B cell (primary cell): ENCODE data around the gene TLR4. TPM values are rescaled to one million over a fixed set of nuclear protein-coding genes. Genes with fewer than 3 reads are reported as not detected.

Experiments
- ATAC-seq: fragments of 200-7000 bp; cut with Tn5 transposase; one replicate; pipeline ENCODE4 v1.10.0; 2021; ENCODE audit warnings: low read depth, mild to moderate bottlenecking, moderate number of reproducible peaks, moderate library complexity
- CTCF ChIA-PET: fragments of 350-600 bp; sonication (Branson Sonifier 250); formaldehyde crosslinking; loops from one replicate; lab custom pipeline; 2021; ENCODE audit warnings: antibody characterized with exemption, inconsistent platforms; lab: Charles Lee
- POLR2A ChIA-PET: fragments of 350-600 bp; sonication (Branson Sonifier 250); formaldehyde crosslinking; loops from one replicate; lab custom pipeline; 2021; ENCODE audit warnings: antibody characterized with exemption; lab: Charles Lee
- DNase-seq: peaks from one replicate; pipeline ENCODE4 v3.0.0; 2013
- H2AFZ ChIP-seq: 2 replicates; pipeline ENCODE4 v1.6.1; 2012; ENCODE audit warnings: mild to moderate bottlenecking, low read depth, low read length; ENCODE audit not compliant: insufficient read depth, poor library complexity, severe bottlenecking
- H3K27ac ChIP-seq, 2 donors: 1 replicate in 1 of 2; 2 replicates in 1 of 2; pipeline ENCODE4 v1.5.1; 2012 to 2013; ENCODE audit warnings: low read length in 2 of 2, mild to moderate bottlenecking in 2 of 2, moderate library complexity in 1 of 2
- H3K27me3 ChIP-seq, 4 experiments: fragments of 200-600 bp in 1 of 4; sonication (generic) in 1 of 4; replicated peaks in 1 of 4; 1 replicate in 2 of 4; 2 replicates in 2 of 4; pipeline versions ENCODE4 v1.6.1 to v1.7.0; 2013 to 2016; ENCODE audit warnings: low read length in 3 of 4, mild to moderate bottlenecking in 2 of 4, mixed read lengths in 1 of 4, moderate library complexity in 1 of 4; ENCODE audit not compliant: insufficient read depth in 4 of 4, control insufficient read depth in 3 of 4; ENCODE audit errors: control extremely low read depth in 1 of 4
- H3K36me3 ChIP-seq, 2 experiments: replicated peaks in 1 of 2; 1 replicate in 1 of 2; 2 replicates in 1 of 2; pipeline versions ENCODE4 v1.6.1 to v1.7.1; 2013; ENCODE audit warnings: low read length in 1 of 2; ENCODE audit not compliant: insufficient read depth in 2 of 2, control insufficient read depth in 1 of 2; ENCODE audit errors: control extremely low read depth in 1 of 2, extremely low read depth in 1 of 2
- H3K4me1 ChIP-seq, 2 donors: fragments of 200-600 bp in 1 of 2; sonication (generic) in 1 of 2; 1 replicate in 1 of 2; 2 replicates in 1 of 2; pipeline versions ENCODE4 v1.5.1 to v1.6.1; 2013 to 2017; ENCODE audit warnings: low read length in 2 of 2; ENCODE audit not compliant: control insufficient read depth in 2 of 2, insufficient read depth in 2 of 2
- H3K4me2 ChIP-seq: replicated peaks from 2 replicates; pipeline ENCODE3; 2012; ENCODE audit warnings: mild to moderate bottlenecking, low read depth, low read length; ENCODE audit not compliant: poor library complexity, severe bottlenecking
- H3K4me3 ChIP-seq, 5 experiments: fragments of 200-600 bp in 1 of 5; sonication (generic) in 1 of 5; 1 replicate in 3 of 5; 2 replicates in 2 of 5; pipeline versions ENCODE4 v1.5.1 to v1.7.0; 2011 to 2016; ENCODE audit warnings: low read length in 4 of 5, mild to moderate bottlenecking in 4 of 5, low read depth in 2 of 5, control low read depth in 1 of 5, moderate library complexity in 1 of 5; ENCODE audit not compliant: insufficient read depth in 1 of 5; ENCODE audit errors: control extremely low read depth in 1 of 5, extremely low read depth in 1 of 5
- H3K79me2 ChIP-seq: fragments of 200-600 bp; sonication (generic); one replicate; pipeline ENCODE4 v1.6.0; 2016; ENCODE audit warnings: low read length; ENCODE audit not compliant: control insufficient read depth, insufficient read depth
- H3K9ac ChIP-seq: fragments of 200-600 bp; sonication (generic); 2 replicates; pipeline ENCODE4 v1.6.1; 2017; ENCODE audit warnings: mild to moderate bottlenecking, low read length, moderate library complexity
- H3K9me3 ChIP-seq, 3 donors: one replicate each; pipeline versions ENCODE4 v1.6.1 to v1.7.1; 2013; ENCODE audit warnings: low read length in 2 of 3; ENCODE audit not compliant: control insufficient read depth in 2 of 3, insufficient read depth in 1 of 3; ENCODE audit errors: control extremely low read depth in 1 of 3
- H4K20me1 ChIP-seq: 2 replicates; pipeline ENCODE4 v1.6.0; 2012; ENCODE audit warnings: mild to moderate bottlenecking, low read length; ENCODE audit not compliant: insufficient read depth, control insufficient read depth, poor library complexity, severe bottlenecking
- H3K27ac Mint-ChIP-seq: one replicate; pipeline ENCODE4 v1.8.0; 2021; ENCODE audit warnings: mixed read lengths
- H3K27me3 Mint-ChIP-seq: one replicate; pipeline ENCODE4 v1.8.0; 2021; ENCODE audit warnings: mixed read lengths
- H3K4me1 Mint-ChIP-seq: one replicate; pipeline ENCODE4 v1.8.0; 2021; ENCODE audit warnings: mixed read lengths
- H3K4me3 Mint-ChIP-seq: one replicate; pipeline ENCODE4 v1.8.0; 2021; ENCODE audit warnings: mixed read lengths
- H3K9me3 Mint-ChIP-seq: one replicate; pipeline ENCODE4 v1.8.0; 2022; ENCODE audit warnings: mixed read lengths; ENCODE audit not compliant: insufficient read depth
- EZH2 ChIP-seq: IDR thresholded peaks from 2 replicates; pipeline ENCODE4 v1.6.1; 2012; ENCODE audit warnings: borderline replicate concordance, low read depth, mild to moderate bottlenecking, moderate library complexity, low read length; ENCODE audit not compliant: insufficient read depth, poor library complexity, severe bottlenecking
- WGBS: methylation state at CpG from one replicate; pipeline ENCODE4 v1.1.5; 2013; ENCODE audit warnings: missing lambda C conversion rate; ENCODE audit not compliant: insufficient coverage; 5-methylcytosine and 5-hydroxymethylcytosine counted together
- intact Hi-C: fragments of 100-400 bp; cut with micrococcal nuclease; formaldehyde crosslinking; loops from one replicate; pipeline ENCODE4 v1.10.0; 2022
- polyA plus RNA-seq: library from polyadenylated mRNA; depleted of rRNA; stranded (reverse); fragments of >200 nt; gene quantifications from 2 replicates; pipeline ENCODE4 v1.2.3, GENCODE V29; 2012
- total RNA-seq, 2 donors: library from RNA; stranded (reverse); fragments of 120-200 nt in 1 of 2; gene quantifications; 1 replicate in 1 of 2; 2 replicates in 1 of 2; pipeline versions ENCODE4 v1.2.3 to v1.2.4, GENCODE V29; 2013 to 2022
- TF ChIP-seq, protein P1 (sequence below): fragments of 200-600 bp; IDR thresholded peaks from one replicate; pipeline ENCODE4 v1.8.0; 2022; ENCODE audit warnings: antibody characterized with exemption, mild to moderate bottlenecking

The TLR4 gene
- total and polyA plus RNA-seq, 2 donors (not counting 1 experiment from before 2014, with no cell fraction given), result 0.51 to 3.7 TPM

DNA sequence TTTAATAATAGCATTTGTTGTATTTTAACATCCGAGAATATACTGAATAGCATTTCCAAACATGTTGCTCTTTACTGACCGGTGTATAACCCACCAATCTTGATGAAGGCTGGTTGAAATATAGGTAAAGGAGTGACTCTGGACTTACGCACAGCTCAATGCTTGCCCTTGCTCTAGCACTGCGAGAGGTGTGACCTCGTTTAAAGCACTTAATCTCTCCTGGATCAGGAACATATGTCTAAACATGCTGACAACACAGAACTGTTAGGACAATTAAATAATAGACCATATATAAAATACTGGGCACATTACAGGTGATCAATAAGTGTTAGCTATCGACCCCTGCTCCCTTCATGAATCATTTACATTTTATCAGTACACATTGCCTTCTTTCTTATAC is 28.3 kb downstream of the TLR4 start:
- H4K20me1 ChIP-seq, result no peaks in the 10 kb centered on the region
- no peak overlapping the region for H3K4me3 ChIP-seq
- POLR2A ChIA-PET, result no interaction called here
- CTCF ChIA-PET, result no interaction called here
- ATAC-seq, result no peak
- no peaks in the 10 kb centered on the region for H3K79me2 ChIP-seq
- H3K4me1 ChIP-seq, result peaks cover 0 to 4% of the 10 kb centered on the region in 2 donors
- no peak for DNase-seq
- H3K9ac ChIP-seq, result no peak overlapping the region
- H3K4me2 ChIP-seq, result no peak overlapping the region
- WGBS, result no CpG with 5 or more reads among the region's 6 CpGs
- intact Hi-C loops, result no loop called here
- H3K27ac ChIP-seq, result no peak overlapping the region
- H3K9me3 ChIP-seq, result no peaks in the 10 kb centered on the region
- no peaks in the 10 kb centered on the region for H3K9me3 Mint-ChIP-seq
- no peaks in the 10 kb centered on the region for H3K36me3 ChIP-seq
- no peak for TF ChIP-seq EZH2
- TF ChIP-seq, protein P1, sequence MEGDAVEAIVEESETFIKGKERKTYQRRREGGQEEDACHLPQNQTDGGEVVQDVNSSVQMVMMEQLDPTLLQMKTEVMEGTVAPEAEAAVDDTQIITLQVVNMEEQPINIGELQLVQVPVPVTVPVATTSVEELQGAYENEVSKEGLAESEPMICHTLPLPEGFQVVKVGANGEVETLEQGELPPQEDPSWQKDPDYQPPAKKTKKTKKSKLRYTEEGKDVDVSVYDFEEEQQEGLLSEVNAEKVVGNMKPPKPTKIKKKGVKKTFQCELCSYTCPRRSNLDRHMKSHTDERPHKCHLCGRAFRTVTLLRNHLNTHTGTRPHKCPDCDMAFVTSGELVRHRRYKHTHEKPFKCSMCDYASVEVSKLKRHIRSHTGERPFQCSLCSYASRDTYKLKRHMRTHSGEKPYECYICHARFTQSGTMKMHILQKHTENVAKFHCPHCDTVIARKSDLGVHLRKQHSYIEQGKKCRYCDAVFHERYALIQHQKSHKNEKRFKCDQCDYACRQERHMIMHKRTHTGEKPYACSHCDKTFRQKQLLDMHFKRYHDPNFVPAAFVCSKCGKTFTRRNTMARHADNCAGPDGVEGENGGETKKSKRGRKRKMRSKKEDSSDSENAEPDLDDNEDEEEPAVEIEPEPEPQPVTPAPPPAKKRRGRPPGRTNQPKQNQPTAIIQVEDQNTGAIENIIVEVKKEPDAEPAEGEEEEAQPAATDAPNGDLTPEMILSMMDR, result no peak
- H3K27me3 ChIP-seq, result no peaks in the 10 kb centered on the region
- peaks cover 6% of the 10 kb centered on the region for H3K4me1 Mint-ChIP-seq
- H3K27me3 Mint-ChIP-seq, result peaks cover 24% of the 10 kb centered on the region
- H3K4me3 Mint-ChIP-seq, result no peak overlapping the region
- H3K27ac Mint-ChIP-seq, result no peak overlapping the region
- H2AFZ ChIP-seq, result no peak overlapping the region

DNA sequence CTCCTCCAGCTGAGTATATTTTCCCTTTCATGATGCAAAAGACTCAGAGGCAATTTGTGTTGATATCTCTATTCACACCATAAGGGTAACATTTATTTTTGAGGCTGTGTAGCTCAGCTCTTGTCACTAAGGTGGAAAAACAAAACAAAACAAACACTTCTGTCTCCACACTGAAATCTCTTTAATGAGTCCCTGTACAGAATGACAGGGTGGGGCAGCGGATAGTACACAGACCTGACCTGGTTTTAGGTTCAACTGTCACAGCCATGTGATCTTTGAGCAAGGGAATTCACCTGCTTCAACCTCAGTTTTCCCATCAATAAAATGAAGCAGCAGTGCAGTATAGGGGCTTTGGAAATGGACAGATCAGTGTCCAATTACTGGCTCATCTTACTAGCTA is 29.3 kb downstream of the TLR4 start:
- 100% methylated on average over 1 of the region's 1 CpG for WGBS

More for the DNA sequence above, 29.3 kb downstream of the TLR4 start:
- Histone ChIP-seq H3K4me2 (no peak overlapping the region), H3K27ac (no peak overlapping the region), H3K27me3 (no peaks in the 10 kb centered on the region), H4K20me1 (no peaks in the 10 kb centered on the region), H3K4me1 (peaks cover 0 to 4% of the 10 kb centered on the region in 2 donors), H3K9ac (no peak overlapping the region), H3K79me2 (no peaks in the 10 kb centered on the region), H2AFZ (no peak overlapping the region), H3K36me3 (no peaks in the 10 kb centered on the region), H3K4me3 (no peak overlapping the region), H3K9me3 (no peaks in the 10 kb centered on the region)
- POLR2A ChIA-PET, result no interaction called here
- H3K27ac Mint-ChIP-seq, result no peak overlapping the region
- no peak overlapping the region for H3K4me3 Mint-ChIP-seq
- peaks cover 24% of the 10 kb centered on the region for H3K27me3 Mint-ChIP-seq
- H3K9me3 Mint-ChIP-seq, result no peaks in the 10 kb centered on the region
- no peak for ATAC-seq
- TF ChIP-seq, protein P1, result no peak
- no peak for TF ChIP-seq EZH2
- H3K4me1 Mint-ChIP-seq, result peaks cover 6% of the 10 kb centered on the region
- CTCF ChIA-PET, result no interaction called here
- intact Hi-C loops, result no loop called here
- DNase-seq, result no peak
